Epithelial cell of esophagus (primary cell): ENCODE results near the gene RAVER1.

ENCODE experiments used
- DNase-seq: peaks from one replicate; pipeline ENCODE4 v3.0.0; 2010; ENCODE audit warnings: low read depth
- H3K4me3 ChIP-seq: 2 replicates; pipeline ENCODE4 v1.5.1; 2011; ENCODE audit warnings: mild to moderate bottlenecking, low read length, control low read depth
- CTCF ChIP-seq: IDR thresholded peaks from 2 replicates; pipeline ENCODE4 v1.5.1; 2011; ENCODE audit warnings: low read depth, mild to moderate bottlenecking, low read length, control low read depth, inconsistent platforms; ENCODE audit not compliant: insufficient read depth; ENCODE audit errors: missing control alignments

The RAVER1 gene

GRCh38 chr19:10361569-10362011 lies 28.3 kb upstream of the RAVER1 start:
- DNase-seq: no peak
- no peak for TF ChIP-seq CTCF
- H3K4me3 ChIP-seq: no peak overlapping the region

GRCh38 chr19:10356431-10356830 lies 23.1 kb upstream of the RAVER1 start:
- TF ChIP-seq CTCF: no peak
- no peak for DNase-seq
- no peak overlapping the region for H3K4me3 ChIP-seq

- DNase-seq: peak; percentile 37
- no peak for TF ChIP-seq CTCF
- H3K4me3 ChIP-seq: no peak overlapping the region
Measured at GRCh38 chr19:10353793-10354391, 20.6 kb upstream of the RAVER1 start.

GRCh38 chr19:10352764-10353671 lies 19.7 kb upstream of the RAVER1 start:
- no peak for TF ChIP-seq CTCF
- no peak overlapping the region for H3K4me3 ChIP-seq
- no peak for DNase-seq

GRCh38 chr19:10346509-10346908 lies 13.2 kb upstream of the RAVER1 start:
- TF ChIP-seq CTCF: no peak
- no peak overlapping the region for H3K4me3 ChIP-seq
- DNase-seq: no peak

- DNase-seq: no peak
- no peak for TF ChIP-seq CTCF
- no peak overlapping the region for H3K4me3 ChIP-seq
Measured at GRCh38 chr19:10344780-10345179, 11.5 kb upstream of the RAVER1 start.
